ENCODE measurements around the gene MBTPS1. TPM values are rescaled to one million over a fixed set of nuclear protein-coding genes. Genes with fewer than 3 reads are reported as not detected.

Gene MBTPS1
- total and polyA plus RNA-seq, 2 experiments from 2014 or later = 18.1 to 49.3 TPM

DNA sequence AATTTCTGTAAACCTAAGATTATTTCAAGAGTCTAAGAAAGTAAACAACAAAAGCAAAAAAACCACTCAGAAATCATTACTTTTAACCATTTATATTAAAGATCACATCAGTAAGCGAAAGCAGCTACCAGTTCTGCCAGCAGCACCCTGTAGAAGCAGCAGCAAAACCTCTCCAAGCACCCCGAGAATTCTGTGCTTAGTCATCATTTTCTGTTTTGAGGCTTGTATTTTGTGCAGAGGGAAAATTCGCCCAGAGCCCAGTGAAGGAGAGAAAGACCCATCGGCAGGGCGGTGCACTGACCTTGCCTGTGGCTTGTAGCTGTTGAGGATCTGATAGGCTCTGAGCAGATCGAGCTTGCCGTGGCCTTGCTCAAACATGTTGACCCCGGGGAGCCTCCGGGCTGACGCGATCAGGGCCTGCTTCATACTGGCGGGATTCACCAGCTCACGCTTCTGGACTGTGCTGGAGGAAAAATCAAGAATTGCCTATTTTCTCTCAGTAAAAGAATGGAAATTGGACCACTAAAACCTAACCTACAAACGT lies 35.2 kb downstream of the MBTPS1 start:
- H4K20me1 ChIP-seq (replicated peaks; ENCODE audit: insufficient read depth) = peaks cover 9% of the 10 kb centered on the region; the same call in 1 of the 2 replicates
- Mint-ChIP-seq H3K9me3 (no peaks in the 10 kb centered on the region), H3K4me1 (no peaks in the 10 kb centered on the region), H3K27ac (no peak overlapping the region), H3K4me3 (no peak overlapping the region), H3K36me3 (ENCODE audit: low read depth) (peaks cover 33% of the 10 kb centered on the region), H3K27me3 (ENCODE audit: insufficient read depth, low read depth, poor library complexity) (peaks cover 1% of the 10 kb centered on the region)
- H3K36me3 ChIP-seq (ENCODE audit: insufficient read depth) = peaks cover 18% of the 10 kb centered on the region
- H3F3A ChIP-seq (replicated peaks; ENCODE audit: low read depth) = no peaks in the 10 kb centered on the region
- TF ChIP-seq POLR2AphosphoS5 (IDR thresholded peaks at IDR 0.05; ENCODE audit: low read depth) (no peak), EZH2 (IDR thresholded peaks at IDR 0.05; ENCODE audit: low read depth, unreplicated experiment) (no peak), ZNF331 (CRISPR knock-in tag; IDR thresholded peaks at IDR 0.05; ENCODE audit: low read depth) (no peak), EZH2phosphoT487 (IDR thresholded peaks at IDR 0.05; ENCODE audit: unreplicated experiment) (no peak), STAT1 (IDR thresholded peaks at IDR 0.05; ENCODE audit: unreplicated experiment) (no peak), ZNF114 (CRISPR knock-in tag; IDR thresholded peaks at IDR 0.05) (no peak), JUNB (IDR thresholded peaks at IDR 0.05; ENCODE audit: unreplicated experiment) (no peak), NANOG (IDR thresholded peaks at IDR 0.05; ENCODE audit: borderline replicate concordance) (no peak)
- TF ChIP-seq, protein P1, sequence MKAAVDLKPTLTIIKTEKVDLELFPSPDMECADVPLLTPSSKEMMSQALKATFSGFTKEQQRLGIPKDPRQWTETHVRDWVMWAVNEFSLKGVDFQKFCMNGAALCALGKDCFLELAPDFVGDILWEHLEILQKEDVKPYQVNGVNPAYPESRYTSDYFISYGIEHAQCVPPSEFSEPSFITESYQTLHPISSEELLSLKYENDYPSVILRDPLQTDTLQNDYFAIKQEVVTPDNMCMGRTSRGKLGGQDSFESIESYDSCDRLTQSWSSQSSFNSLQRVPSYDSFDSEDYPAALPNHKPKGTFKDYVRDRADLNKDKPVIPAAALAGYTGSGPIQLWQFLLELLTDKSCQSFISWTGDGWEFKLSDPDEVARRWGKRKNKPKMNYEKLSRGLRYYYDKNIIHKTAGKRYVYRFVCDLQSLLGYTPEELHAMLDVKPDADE (IDR thresholded peaks at IDR 0.05) = no peak
- no peak overlapping the region for H3K27ac ChIP-seq (ENCODE audit: low read depth)
- H3K27me3 ChIP-seq (ENCODE audit: insufficient read depth) = no peaks in the 10 kb centered on the region
- H3K9me2 ChIP-seq (ENCODE audit: insufficient read depth) = no peaks in the 10 kb centered on the region
- H2AFZ ChIP-seq = no peak overlapping the region
- no peaks in the 10 kb centered on the region for H3K79me2 ChIP-seq (replicated peaks; ENCODE audit: insufficient read depth)
- ATAC-seq = no peak
- no peaks in the 10 kb centered on the region for H3K4me1 ChIP-seq (ENCODE audit: insufficient read depth)
- no peak for DNase-seq (ENCODE audit: low spot score)
- no peak overlapping the region for H3K4me3 ChIP-seq
- H3K4me2 ChIP-seq = no peak overlapping the region

DNA sequence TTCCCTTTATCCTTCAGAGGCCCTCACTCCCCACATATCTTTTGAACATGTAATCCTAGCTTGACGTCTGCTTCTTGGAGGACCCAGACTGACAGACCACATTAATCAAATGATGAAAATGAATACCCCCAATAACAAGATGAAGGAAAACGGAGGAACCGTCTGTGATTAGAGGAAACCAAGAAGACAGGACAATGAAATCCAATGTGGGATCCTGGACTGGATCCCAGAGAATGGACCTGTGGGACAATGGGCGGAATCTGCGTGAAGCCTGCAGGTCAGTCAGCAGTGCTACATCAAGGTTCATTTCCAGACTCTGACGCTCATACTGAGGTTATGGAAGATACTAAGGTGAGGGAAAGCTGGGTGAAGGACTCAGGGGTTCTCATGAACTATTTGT lies 35.9 kb downstream of the MBTPS1 start:
- no peak for ATAC-seq
- H3K4me1 ChIP-seq (ENCODE audit: insufficient read depth) = no peaks in the 10 kb centered on the region
- Mint-ChIP-seq H3K27me3 (ENCODE audit: insufficient read depth, low read depth, poor library complexity) (no peaks in the 10 kb centered on the region), H3K4me3 (no peak overlapping the region), H3K27ac (no peak overlapping the region), H3K9me3 (no peaks in the 10 kb centered on the region), H3K36me3 (ENCODE audit: low read depth) (peaks cover 27% of the 10 kb centered on the region), H3K4me1 (no peaks in the 10 kb centered on the region)
- H3K9me2 ChIP-seq (ENCODE audit: insufficient read depth) = no peaks in the 10 kb centered on the region
- H3K27ac ChIP-seq (ENCODE audit: low read depth) = no peak overlapping the region
- H3K4me3 ChIP-seq = no peak overlapping the region
- H3K36me3 ChIP-seq (ENCODE audit: insufficient read depth) = peaks cover 13% of the 10 kb centered on the region
- TF ChIP-seq EZH2phosphoT487 (IDR thresholded peaks at IDR 0.05; ENCODE audit: unreplicated experiment) (no peak), POLR2AphosphoS5 (IDR thresholded peaks at IDR 0.05; ENCODE audit: low read depth) (no peak)
- TF ChIP-seq, protein P2, sequence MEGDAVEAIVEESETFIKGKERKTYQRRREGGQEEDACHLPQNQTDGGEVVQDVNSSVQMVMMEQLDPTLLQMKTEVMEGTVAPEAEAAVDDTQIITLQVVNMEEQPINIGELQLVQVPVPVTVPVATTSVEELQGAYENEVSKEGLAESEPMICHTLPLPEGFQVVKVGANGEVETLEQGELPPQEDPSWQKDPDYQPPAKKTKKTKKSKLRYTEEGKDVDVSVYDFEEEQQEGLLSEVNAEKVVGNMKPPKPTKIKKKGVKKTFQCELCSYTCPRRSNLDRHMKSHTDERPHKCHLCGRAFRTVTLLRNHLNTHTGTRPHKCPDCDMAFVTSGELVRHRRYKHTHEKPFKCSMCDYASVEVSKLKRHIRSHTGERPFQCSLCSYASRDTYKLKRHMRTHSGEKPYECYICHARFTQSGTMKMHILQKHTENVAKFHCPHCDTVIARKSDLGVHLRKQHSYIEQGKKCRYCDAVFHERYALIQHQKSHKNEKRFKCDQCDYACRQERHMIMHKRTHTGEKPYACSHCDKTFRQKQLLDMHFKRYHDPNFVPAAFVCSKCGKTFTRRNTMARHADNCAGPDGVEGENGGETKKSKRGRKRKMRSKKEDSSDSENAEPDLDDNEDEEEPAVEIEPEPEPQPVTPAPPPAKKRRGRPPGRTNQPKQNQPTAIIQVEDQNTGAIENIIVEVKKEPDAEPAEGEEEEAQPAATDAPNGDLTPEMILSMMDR (conservative IDR thresholded peaks at IDR 0.05; ENCODE audit: low read depth in 2 of 2) = no peak
- H2AFZ ChIP-seq = no peak overlapping the region
- H4K20me1 ChIP-seq (replicated peaks; ENCODE audit: insufficient read depth) = peaks cover 6% of the 10 kb centered on the region; the same call in 1 of the 2 replicates
- no peaks in the 10 kb centered on the region for H3K27me3 ChIP-seq (ENCODE audit: insufficient read depth)
- no peaks in the 10 kb centered on the region for H3F3A ChIP-seq (replicated peaks; ENCODE audit: low read depth)
- H3K79me2 ChIP-seq (replicated peaks; ENCODE audit: insufficient read depth) = no peaks in the 10 kb centered on the region
- no peak for DNase-seq (ENCODE audit: low spot score)
- no peak overlapping the region for H3K4me2 ChIP-seq

All from GM23338 (cell line).